Right ventricle myocardium inferior (tissue), 1 donor: Measurements from ENCODE around the gene TMC1. TPM values are rescaled to one million over a fixed set of nuclear protein-coding genes. Genes with fewer than 3 reads are reported as not detected.
"Not testable (repeated sequence)": the region's sequence is repeated elsewhere in the genome, so short reads cannot be mapped to it uniquely, and the experiment has no call there.

ENCODE experiments used
- ATAC-seq: fragments of 200-7000 bp; cut with Tn5 transposase; one replicate; pipeline ENCODE4 v1.9.1; 2020; ENCODE audit warnings: mild to moderate bottlenecking, moderate library complexity
- DNase-seq: peaks from one replicate; pipeline ENCODE4 v3.0.0; 2021; ENCODE audit errors: missing footprints
- intact Hi-C: fragments of 100-400 bp; cut with DNase I; formaldehyde crosslinking; loops from one replicate; pipeline ENCODE4 v1.11.0; 2022
- total RNA-seq: library from RNA; stranded (reverse); fragmentation: NEBNext Ultra II Directional; extraction: Animal tissue kit (Norgen Biotek cat#: 25700); gene quantifications from one replicate; pipeline ENCODE4 v1.2.1, GENCODE V29; 2021
- donor health status: DM: no; HTN: yes; CAD: no; lungs with severe emphysema.

TMC1 gene
- total RNA-seq, 1 donor from 2014 or later, result not detected

GRCh38 chr9:72775570-72775969 lies 254.2 kb downstream of the TMC1 start:
- ATAC-seq (no peak), DNase-seq (no peak)
- intact Hi-C loops, result no loop called here

- no peak for ATAC-seq
- DNase-seq, result no peak
- intact Hi-C loops, result no loop called here
Measured at GRCh38 chr9:72779614-72780013, 258.2 kb downstream of the TMC1 start.

DNA sequence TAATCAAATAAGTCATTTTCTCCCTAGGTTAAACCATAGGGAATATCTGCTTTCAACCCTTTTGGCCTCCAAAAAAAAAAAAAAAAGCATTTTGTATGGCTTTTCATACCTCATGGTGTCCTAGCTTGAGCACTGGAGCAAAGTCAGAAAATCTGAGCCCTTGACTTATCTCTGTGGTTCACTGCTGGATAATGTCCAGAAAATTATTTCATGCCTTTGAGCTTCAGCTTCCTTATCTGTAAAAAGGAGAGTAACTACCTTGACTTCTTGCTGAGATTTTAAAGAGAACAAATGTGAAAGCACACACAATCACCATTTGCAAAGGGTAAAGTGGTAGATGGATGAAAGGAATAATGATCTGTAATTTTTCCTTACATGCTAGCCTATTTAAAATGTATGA lies 265.5 kb downstream of the TMC1 start:
- intact Hi-C loops, result no loop called here
- ATAC-seq (no peak), DNase-seq (no peak)

- intact Hi-C loops, result no loop called here
- ATAC-seq, result no peak
- no peak for DNase-seq
Measured at GRCh38 chr9:72788966-72789735, 267.7 kb downstream of the TMC1 start.

- no peak for ATAC-seq
- no peak for DNase-seq
- intact Hi-C loops, result no loop called here
Measured at GRCh38 chr9:72789885-72790284, 268.5 kb downstream of the TMC1 start.

GRCh38 chr9:72790989-72791388 lies 269.6 kb downstream of the TMC1 start:
- DNase-seq (no peak), ATAC-seq (no peak)
- intact Hi-C loops, result no loop called here

GRCh38 chr9:72791436-72791835 lies 270.0 kb downstream of the TMC1 start:
- intact Hi-C loops, result no loop called here
- no peak for DNase-seq
- no peak for ATAC-seq

DNA sequence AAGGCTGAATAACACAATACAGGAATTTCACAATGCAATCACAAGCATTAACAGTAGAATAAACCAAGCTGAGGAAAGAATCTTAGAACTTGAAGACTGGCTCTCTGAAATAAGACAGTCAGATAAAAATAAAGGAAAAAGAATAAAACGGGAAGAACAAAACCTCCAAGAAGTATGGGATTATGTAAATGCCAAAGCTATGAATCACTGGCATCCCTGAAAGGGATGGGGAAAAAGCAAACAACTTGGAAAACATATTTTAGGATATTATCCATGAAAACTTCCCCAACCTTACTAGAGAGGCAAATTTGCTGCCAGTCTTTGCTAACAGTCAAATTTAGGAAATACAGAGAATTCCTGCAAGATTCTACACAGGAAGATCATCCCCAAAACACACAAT lies 273.5 kb downstream of the TMC1 start:
- intact Hi-C loops, result no loop called here
- no peak for ATAC-seq

DNA sequence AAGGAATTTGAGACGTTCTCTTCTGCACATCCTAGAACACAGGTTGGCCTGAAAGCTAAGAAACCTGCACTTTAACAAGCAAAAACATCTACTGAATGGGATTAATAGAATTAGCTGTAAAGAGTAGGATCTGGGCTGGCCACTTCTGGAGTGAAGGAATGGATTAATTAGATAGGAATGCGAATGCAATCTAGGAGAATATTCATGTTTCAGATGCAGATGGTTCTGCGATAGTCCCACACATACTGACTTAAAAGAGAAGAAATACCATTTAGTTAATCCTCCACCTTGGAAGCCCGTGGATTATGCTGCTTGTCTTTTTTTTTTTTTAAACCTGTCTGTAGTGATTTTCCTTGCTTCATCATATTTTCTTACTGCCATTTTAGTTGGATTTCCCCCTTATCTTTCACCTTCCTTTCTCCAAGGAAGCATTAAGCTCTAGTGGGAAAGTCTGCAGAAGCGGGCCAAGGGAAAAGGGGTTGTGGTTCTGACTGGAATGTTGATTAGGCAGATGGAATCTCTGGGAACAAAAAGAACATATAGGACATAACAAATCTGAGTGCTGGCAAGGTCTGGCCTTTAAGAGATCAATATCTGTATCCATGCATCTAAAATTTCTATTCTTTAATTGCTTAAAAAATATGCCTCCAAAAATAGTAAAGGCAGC lies 279.1 kb downstream of the TMC1 start:
- ATAC-seq, result no peak
- intact Hi-C loops, result no loop called here
- no peak for DNase-seq

More for the DNA sequence above, 273.5 kb downstream of the TMC1 start:
- DNase-seq, result no peak

DNA sequence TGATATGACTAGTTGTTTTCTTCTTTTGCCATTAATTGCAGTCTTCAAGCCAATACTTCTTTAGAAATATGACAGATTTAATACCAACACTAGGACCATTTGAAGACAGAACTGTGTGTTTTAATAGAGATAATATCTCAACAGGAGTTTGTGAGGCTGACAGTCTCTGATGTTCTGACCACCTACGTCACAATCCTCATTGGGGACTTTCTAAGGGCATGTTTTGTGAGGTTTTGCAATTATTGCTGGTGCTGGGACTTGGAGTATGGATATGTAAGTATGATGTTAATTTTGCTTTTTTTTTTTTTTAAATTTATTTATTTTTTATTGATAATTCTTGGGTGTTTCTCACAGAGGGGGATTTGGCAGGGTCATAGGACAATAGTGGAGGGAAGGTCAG lies 283.8 kb downstream of the TMC1 start:
- ATAC-seq (no peak), DNase-seq (no peak)
- intact Hi-C loops, result no loop called here

- ATAC-seq, intact Hi-C loops, DNase-seq: not testable (repeated sequence)
Measured at GRCh38 chr9:72806313-72806809, 285.0 kb downstream of the TMC1 start.

- no peak for ATAC-seq
- intact Hi-C loops, result no loop called here
- no peak for DNase-seq
Measured at GRCh38 chr9:72807765-72808445, 286.5 kb downstream of the TMC1 start.

- DNase-seq (no peak), ATAC-seq (no peak)
- intact Hi-C loops, result no loop called here
Measured at GRCh38 chr9:72808446-72808768, 287.0 kb downstream of the TMC1 start.

- ATAC-seq, result no peak
- DNase-seq, result no peak
- intact Hi-C loops, result no loop called here
Measured at GRCh38 chr9:72809586-72809985, 288.2 kb downstream of the TMC1 start.

- peak; percentile 65 for ATAC-seq
- intact Hi-C loops, result no loop called here
Measured at GRCh38 chr9:72812559-72813111, 291.2 kb downstream of the TMC1 start.

DNA sequence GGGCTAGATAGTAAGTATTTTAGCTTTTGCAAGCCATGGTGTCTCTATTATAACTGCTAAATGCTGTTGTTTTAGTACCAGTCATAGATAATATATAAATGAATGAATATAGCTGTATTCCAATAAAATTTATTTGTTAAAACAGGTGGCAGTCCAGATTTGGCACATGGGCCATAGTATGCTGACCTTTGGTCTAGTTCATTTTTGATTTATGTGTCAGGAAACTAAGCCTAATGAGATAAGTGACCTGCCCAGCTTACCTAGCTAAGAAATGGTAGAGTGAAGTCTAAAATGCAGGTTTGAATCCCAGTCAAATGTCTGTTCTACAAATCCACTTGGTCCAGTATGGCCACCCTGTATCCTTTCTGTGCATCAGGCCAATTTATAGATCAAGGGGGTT lies 292.1 kb downstream of the TMC1 start:
- ATAC-seq (no peak), DNase-seq (no peak)
- intact Hi-C loops, result no loop called here

More at GRCh38 chr9:72812559-72813111, 291.2 kb downstream of the TMC1 start:
- DNase-seq, result no peak

GRCh38 chr9:72814083-72814597 lies 292.7 kb downstream of the TMC1 start:
- no peak for DNase-seq
- peak; percentile 75 for ATAC-seq
- intact Hi-C loops, result no loop called here

DNA sequence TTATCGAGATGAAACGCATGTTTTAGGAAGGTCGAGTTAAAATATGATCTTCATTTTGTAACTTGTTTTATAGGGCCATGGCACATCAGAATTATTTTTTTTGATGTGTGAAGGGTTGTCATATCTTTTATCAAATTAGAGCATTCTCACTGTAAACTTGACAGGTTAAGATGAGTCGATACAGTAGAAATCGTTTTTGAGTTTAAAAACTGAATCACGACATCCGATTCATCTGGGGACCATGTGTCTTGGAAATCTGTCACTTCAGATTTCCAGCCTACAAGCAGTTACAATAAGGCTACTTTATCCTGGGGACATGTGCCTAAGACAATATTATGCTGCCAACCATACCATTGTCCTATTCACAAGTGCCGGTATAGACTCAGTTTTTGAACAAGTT lies 295.3 kb downstream of the TMC1 start:
- ATAC-seq (no peak), DNase-seq (no peak)
- intact Hi-C loops, result no loop called here

DNA sequence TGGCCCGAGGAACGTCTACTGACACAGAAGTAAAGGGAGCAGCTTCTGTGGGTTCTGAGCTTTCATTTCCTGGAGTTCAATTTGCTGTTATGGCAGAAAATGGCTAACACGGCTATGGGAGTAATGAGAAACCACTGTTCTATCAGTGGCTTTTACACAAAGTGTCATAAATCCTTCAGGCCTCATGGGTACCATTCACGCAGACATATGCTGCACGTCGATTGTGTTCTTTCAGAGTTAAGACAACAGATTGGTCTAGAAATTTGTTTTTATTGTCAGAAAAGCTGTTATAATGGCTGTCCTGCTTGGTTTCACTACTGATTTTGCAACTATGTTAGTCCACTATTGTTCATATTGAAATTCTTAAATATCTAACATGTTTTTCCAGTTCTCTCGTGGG lies 296.0 kb downstream of the TMC1 start:
- intact Hi-C loops, result no loop called here
- ATAC-seq (no peak), DNase-seq (no peak)
